ENCODE measurements around the gene ICA1L. TPM values are rescaled to one million over a fixed set of nuclear protein-coding genes. Genes with fewer than 3 reads are reported as not detected.

ICA1L gene
- total and polyA plus RNA-seq, 2 of the 13 experiments (the other 11 are each of a cell fraction or from before 2014, with no cell fraction given), result 1.5 to 2.4 TPM

DNA sequence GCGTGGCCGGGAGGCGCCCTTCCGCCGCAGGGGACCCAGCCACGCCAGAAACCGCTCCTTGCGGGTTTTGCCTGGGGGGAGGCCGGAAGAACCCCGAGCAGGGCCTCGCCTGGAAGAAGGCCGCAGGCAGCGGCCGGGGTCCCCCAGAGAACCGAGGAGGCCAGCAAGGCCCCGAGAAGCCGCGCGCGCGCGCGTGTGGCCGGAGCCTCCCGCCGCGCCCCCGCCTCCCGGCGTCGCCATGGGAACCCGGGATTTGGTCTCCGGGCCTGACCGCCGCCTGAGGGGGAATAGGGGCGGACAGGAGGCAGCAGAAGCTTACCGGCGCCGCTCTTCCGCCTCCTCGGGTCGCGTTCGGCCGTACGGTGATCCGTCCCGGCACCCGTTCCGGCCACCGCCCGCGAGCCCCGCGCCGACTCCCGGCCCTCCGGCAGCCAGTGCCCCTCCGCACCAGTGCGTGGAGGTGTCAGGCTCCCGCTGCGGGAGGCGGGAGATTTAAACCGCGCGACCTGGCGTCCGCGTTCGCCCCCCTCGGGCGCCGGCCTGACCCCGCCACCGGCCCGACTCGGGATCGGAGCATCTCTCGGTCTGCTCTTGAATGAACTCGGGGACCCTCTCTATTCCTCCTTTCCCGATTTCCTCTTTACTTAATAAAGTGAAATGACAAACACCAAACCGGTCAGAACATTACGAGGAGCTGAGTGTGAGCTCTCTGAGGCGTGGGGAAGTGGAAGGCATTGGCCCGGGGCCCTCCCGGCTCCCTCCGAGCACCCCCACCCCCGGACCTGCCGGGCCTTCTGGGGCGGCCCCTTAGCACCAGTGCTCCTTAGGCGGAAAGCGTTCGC is at the start of gene ICA1L (continued):
- TF ChIP-seq, protein P1, sequence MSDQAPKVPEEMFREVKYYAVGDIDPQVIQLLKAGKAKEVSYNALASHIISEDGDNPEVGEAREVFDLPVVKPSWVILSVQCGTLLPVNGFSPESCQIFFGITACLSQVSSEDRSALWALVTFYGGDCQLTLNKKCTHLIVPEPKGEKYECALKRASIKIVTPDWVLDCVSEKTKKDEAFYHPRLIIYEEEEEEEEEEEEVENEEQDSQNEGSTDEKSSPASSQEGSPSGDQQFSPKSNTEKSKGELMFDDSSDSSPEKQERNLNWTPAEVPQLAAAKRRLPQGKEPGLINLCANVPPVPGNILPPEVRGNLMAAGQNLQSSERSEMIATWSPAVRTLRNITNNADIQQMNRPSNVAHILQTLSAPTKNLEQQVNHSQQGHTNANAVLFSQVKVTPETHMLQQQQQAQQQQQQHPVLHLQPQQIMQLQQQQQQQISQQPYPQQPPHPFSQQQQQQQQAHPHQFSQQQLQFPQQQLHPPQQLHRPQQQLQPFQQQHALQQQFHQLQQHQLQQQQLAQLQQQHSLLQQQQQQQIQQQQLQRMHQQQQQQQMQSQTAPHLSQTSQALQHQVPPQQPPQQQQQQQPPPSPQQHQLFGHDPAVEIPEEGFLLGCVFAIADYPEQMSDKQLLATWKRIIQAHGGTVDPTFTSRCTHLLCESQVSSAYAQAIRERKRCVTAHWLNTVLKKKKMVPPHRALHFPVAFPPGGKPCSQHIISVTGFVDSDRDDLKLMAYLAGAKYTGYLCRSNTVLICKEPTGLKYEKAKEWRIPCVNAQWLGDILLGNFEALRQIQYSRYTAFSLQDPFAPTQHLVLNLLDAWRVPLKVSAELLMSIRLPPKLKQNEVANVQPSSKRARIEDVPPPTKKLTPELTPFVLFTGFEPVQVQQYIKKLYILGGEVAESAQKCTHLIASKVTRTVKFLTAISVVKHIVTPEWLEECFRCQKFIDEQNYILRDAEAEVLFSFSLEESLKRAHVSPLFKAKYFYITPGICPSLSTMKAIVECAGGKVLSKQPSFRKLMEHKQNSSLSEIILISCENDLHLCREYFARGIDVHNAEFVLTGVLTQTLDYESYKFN (CRISPR knock-in tag; conservative IDR thresholded peaks at IDR 0.05), result peak; percentile 5; the same call in 1 of the 2 replicates
- TF ChIP-seq MXI1 (IDR thresholded peaks at IDR 0.05; ENCODE audit: borderline replicate concordance, low read depth, low read length), result peak; percentile 83
- TF ChIP-seq SALL2 (CRISPR knock-in tag; IDR thresholded peaks at IDR 0.05), result peak; percentile 89
- peak; percentile 67; the same call in 1 of the 2 replicates for TF ChIP-seq ZNF792 (CRISPR knock-in tag; IDR thresholded peaks at IDR 0.05)
- 0 out of 2 replicates have a peak, but pooled peaks have one; percentile 30 for TF ChIP-seq NFE2L1 (CRISPR knock-in tag; IDR thresholded peaks at IDR 0.05; ENCODE audit: borderline replicate concordance)
- no peak for TF ChIP-seq ZNF441 (CRISPR knock-in tag; IDR thresholded peaks at IDR 0.05; ENCODE audit: borderline replicate concordance)
- TF ChIP-seq MED1 (CRISPR knock-in tag; IDR thresholded peaks at IDR 0.05), result peak; percentile 14; the same call in 1 of the 2 replicates
- TF ChIP-seq, protein P2, sequence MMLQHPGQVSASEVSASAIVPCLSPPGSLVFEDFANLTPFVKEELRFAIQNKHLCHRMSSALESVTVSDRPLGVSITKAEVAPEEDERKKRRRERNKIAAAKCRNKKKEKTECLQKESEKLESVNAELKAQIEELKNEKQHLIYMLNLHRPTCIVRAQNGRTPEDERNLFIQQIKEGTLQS (CRISPR knock-in tag; IDR thresholded peaks at IDR 0.05), result no peak
- TF ChIP-seq ZNF556 (CRISPR knock-in tag; IDR thresholded peaks at IDR 0.05; ENCODE audit: borderline replicate concordance), result 0 out of 2 replicates have a peak, but pooled peaks have one; percentile 64
- TF ChIP-seq KLF9 (CRISPR knock-in tag; IDR thresholded peaks at IDR 0.05; ENCODE audit: low read depth), result no peak
- TF ChIP-seq UBTF (CRISPR knock-in tag; IDR thresholded peaks at IDR 0.05), result peak; percentile 83
- no peak for TF ChIP-seq FIP1L1 (IDR thresholded peaks at IDR 0.05; ENCODE audit: borderline replicate concordance, insufficient read depth, low read depth, low read length)
- 0 out of 2 replicates have a peak, but pooled peaks have one; percentile 72 for TF ChIP-seq KLF12 (CRISPR knock-in tag; IDR thresholded peaks at IDR 0.05; ENCODE audit: borderline replicate concordance)
- 0 out of 2 replicates have a peak, but pooled peaks have one; percentile 48 for TF ChIP-seq MYNN (CRISPR knock-in tag; IDR thresholded peaks at IDR 0.05; ENCODE audit: low read depth)
- TF ChIP-seq ZC3H4 (CRISPR knock-in tag; IDR thresholded peaks at IDR 0.05; ENCODE audit: borderline replicate concordance), result no peak
- no peak; the same call in 1 of the 2 replicates for TF ChIP-seq ZSCAN29 (CRISPR knock-in tag; conservative IDR thresholded peaks at IDR 0.05)
- no peak for TF ChIP-seq ATRX (CRISPR knock-in tag; IDR thresholded peaks at IDR 0.05; ENCODE audit: borderline replicate concordance)
- no peak for TF ChIP-seq ZNF652 (CRISPR knock-in tag; IDR thresholded peaks at IDR 0.05; ENCODE audit: borderline replicate concordance, low read depth)
- no peak for TF ChIP-seq LCORL (IDR thresholded peaks at IDR 0.05)
- TF ChIP-seq LCORL (CRISPR knock-in tag; IDR thresholded peaks at IDR 0.05), result peak; percentile 27; the same call in 1 of the 2 replicates
- peak; percentile 55 for TF ChIP-seq PHF20 (CRISPR knock-in tag; IDR thresholded peaks at IDR 0.05)

Measured in HepG2 (cell line).